ENCODE data around the gene LGMN. TPM values are rescaled to one million over a fixed set of nuclear protein-coding genes. Genes with fewer than 3 reads are reported as not detected.
A peak's percentile ranks its signal among the peaks of the same experiment; 100 is the strongest.
"Not testable (repeated sequence)": the region's sequence is repeated elsewhere in the genome, so short reads cannot be mapped to it uniquely, and the experiment has no call there.

LGMN gene
- polyA plus RNA-seq, 1 donor: 99.0 TPM

DNA sequence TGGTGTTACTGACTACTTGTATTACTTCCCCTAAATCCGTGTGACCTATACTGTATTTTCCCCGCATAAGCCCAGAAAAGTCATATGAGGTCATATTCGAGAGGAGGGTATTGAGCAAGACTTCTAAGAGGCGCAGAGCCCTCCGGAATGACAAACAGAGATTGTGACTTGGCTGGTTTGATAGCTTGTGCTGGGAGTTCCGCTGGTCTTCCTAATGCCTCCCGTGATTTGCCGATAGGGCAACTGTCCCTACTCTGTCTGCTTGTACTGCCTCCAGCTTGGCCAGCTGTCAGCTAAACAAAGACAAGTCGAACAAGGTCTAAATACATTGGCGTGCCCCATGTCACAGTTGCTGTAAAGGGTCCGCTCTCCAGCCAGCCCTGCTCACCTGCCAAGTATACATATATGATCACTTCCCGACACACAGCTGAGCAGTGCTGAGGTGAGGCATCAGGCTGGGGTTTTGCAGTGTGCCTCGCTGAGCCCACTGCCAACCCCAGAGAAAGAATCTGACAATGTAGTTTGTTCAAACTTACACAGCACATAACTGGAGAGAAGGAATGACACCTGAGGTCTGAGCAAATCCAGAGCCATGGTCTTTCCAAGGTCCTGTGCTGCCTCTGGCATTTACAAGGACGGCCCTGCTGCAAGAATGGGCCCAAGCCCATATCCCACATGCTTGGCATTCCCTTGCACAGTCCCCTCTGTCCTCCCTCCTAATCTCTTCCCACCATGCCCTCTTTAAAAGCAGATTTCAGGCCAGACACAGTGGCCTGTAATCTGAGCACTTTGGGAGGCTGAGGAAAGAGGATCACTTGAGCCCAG, 23.7 kb downstream of the LGMN start:
- no peak for DNase-seq

DNA sequence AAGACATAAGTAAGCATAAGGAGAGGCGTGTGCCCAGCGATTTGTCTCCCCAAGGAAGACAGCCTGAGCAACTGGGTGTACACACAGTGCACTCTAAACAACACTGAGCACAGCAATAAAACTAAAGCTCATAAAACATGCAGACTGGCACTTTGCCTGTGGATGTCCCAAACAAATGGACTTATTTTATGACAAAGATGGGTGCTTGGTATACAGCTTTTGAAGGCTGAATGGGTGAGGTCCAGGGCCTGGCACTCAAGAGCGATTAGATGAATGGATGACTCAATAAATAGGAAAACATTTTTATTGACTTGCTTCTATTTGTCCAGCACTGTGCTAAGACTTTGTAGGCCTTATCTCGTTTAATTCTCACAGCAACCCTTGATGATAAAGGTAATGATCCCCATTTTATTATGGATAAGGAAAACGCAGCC, 28.5 kb downstream of the LGMN start:
- no peak for DNase-seq

DNA sequence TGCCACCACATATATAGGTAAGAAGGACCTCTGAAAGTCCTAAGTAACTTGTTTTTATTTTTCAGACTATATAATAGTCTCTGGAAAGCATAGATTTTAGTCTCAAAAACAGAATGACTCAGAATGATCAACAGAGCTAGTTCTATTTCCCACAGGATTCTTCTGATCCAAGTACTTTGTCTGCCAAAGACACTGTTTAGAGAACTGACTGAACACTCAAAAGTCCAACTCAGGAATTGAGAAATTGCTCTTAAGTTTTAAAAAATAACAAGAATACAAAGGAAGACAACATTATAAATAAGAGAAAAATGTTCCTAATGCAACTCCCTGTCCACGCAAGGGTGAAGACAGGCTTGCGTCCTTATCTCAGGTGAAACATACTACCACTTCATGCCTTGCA, 29.0 kb downstream of the LGMN start:
- DNase-seq: peak; percentile 65

DNA sequence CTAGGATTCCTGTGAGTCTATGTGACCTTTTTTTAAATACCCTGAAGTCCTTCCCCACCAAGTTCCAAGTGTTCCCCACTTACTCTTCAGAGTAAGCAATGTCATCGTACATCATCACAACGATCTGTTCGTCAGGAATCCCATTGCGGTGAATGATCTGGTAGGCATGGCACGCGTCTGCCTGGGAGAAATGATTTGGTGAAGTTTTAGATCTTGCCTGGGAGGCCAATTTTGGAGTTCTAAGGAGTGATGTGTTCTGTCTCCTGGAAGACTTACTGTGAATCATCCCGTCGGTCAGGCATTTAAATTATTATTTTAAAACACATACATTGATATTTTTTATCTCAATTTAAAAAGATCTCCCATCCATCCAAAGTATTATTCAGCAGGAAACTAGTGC, 29.8 kb downstream of the LGMN start:
- DNase-seq: no peak

- no peak for DNase-seq
Observed at GRCh38 chr14:92717571-92718042, 30.8 kb downstream of the LGMN start.

- DNase-seq: no peak
Observed at GRCh38 chr14:92716131-92716530, 32.3 kb downstream of the LGMN start.

GRCh38 chr14:92714739-92715307, 33.6 kb downstream of the LGMN start:
- not testable (repeated sequence) for DNase-seq

GRCh38 chr14:92712654-92713051, 35.8 kb downstream of the LGMN start:
- DNase-seq: no peak

DNA sequence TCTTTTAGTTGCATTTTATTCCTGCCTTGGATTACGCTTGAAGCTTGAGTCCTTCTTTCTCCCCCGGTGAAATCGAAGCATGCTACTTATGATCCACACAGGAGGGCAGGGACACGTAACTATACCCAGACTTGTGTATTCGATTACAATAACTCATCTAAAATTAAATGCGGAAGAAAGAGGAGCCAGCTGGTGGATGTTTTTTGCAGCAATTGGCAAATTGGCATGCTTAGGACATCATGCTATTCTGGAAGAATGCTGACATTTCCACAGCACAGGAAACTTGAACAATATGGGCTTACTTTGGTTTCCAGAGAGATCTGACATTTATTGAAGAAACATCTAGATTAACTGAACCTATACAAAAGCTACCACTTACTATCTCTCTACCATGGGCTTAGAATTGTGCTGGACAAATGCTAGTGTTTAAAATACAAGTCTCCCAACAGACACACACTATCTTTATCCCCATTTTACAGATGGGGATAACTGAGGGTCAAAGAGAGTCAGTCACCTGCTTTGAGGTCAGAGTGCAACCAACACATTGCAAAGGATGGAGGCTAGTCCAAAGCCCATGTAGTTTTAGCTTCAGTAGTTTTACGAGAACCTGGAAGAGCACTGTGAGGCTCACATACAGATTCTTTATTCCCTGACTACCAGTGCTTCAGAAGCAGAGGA, 36.3 kb downstream of the LGMN start:
- DNase-seq: no peak

- no peak for DNase-seq
Observed at GRCh38 chr14:92710001-92710341, 38.5 kb downstream of the LGMN start.

GRCh38 chr14:92709340-92710000, 39.0 kb downstream of the LGMN start:
- DNase-seq: no peak

GRCh38 chr14:92706386-92706785, 42.0 kb downstream of the LGMN start:
- no peak for DNase-seq

- DNase-seq: no peak
Observed at GRCh38 chr14:92704821-92705220, 43.6 kb downstream of the LGMN start.

DNA sequence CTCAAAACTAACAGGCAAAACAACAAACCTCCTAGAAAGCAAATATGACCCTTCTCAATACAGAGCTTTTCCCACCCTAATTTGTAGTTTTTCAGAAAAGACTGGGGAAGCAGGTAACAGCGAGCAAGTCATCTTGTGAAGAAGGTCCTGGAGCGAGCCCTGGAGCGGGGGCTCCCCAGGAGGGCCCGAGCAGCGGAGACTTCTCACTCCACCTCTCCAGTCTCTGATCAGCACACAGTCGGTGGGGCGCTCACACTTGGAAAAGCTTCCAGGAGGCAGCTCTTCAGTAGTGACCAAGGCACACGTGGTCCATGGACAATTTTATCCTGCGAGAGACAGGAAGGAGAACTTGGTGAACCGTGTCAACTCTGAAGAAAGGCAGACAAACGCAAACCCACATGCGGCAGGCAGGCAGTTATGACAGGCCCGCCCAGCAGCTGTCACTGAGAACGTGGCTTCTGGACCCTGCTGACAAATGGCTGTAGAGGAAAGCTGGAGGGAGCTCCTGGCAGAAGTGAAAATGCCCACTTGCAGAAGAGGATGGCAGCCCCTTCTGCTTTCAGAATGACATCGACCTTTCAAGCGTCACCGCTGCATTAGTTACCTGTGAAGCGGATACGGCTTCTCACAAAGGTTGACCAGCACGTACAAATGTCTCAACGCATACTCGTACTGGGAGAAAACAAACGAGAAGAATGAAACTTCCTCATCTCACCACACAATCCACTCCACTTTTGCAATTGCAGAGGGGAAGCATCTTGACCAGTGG, 44.2 kb downstream of the LGMN start:
- DNase-seq: peak; percentile 36

- no peak for DNase-seq
Observed at GRCh38 chr14:92703516-92703915, 44.9 kb downstream of the LGMN start.

DNA sequence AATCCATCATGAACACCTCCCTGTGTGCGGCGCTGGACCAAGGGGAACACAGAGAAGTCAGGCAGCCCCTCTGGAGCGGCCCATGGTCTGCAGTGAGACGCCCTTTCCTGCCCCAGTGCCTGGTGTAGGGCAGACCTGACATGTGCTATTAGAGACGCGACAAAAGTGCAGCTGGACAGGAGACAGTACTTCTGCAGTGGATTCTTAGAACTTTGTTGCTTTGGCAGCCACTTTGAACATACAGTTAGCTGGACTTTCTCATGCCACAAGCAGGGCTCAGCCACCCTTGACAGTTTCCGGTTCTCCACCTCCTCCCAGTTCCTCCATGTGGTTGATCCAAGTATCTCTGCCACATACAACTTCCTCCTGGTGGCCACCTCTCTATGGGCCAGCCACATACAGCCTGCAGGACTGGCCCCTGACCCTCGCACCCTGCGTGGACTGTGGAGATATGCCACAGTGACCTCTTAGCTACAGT, 45.9 kb downstream of the LGMN start:
- no peak for DNase-seq

DNA sequence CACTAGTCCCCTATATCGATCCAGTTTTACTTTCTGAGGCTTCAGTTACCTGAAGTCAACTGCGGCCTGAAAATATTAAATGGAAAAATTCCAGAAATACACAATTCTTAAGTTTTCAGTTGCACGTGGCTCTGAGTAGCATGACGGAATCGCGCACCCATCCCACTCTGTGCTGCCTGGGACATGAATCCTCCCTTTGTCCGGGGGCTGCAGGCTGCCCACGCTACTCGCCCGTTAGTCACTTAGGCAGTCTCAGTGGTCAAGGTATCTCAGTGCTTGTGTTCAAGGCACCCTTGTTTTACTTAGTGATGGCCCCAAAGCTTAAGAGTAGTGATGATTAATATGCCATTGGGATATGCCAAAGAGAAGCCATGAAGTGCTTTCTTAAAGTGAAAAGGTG, 46.6 kb downstream of the LGMN start:
- no peak for DNase-seq

GRCh38 chr14:92698393-92698792, 50.0 kb downstream of the LGMN start:
- DNase-seq: no peak

- DNase-seq: no peak
Observed at GRCh38 chr14:92696366-92696765, 52.1 kb downstream of the LGMN start.

DNA sequence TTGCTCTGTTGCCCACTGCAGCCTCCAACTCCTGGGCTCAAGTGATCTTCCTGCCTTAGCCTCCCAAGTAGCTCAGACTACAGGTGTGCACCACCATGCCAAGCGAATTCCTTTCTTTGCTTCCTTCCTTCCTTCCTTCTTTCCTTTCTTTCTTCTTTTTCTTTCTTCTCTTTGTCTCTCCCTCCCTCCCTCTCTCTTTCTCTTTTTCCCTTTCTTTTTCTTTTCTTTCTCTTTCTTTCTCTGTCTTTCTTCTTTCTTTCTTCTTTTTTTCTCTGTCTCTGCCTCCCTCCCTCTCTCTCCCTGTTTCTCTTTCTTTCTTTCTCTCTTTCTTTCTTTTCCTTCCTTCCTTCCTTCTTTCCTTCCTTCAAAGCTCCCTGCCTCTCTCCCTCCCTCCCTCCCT, 52.9 kb downstream of the LGMN start:
- DNase-seq: no peak

- no peak for DNase-seq
Observed at GRCh38 chr14:92694807-92695206, 53.6 kb downstream of the LGMN start.

Measured in hindlimb muscle (tissue), 1 donor.